ENCODE measurements around the gene AARS2. TPM values are rescaled to one million over a fixed set of nuclear protein-coding genes. Genes with fewer than 3 reads are reported as not detected.

Gene AARS2
- total and polyA plus RNA-seq, 9 of the 15 experiments (the other 6 are each of a cell fraction or from before 2014, with no cell fraction given), result 0.97 to 34.0 (median 18.3) TPM

GRCh38 chr6:44277763-44278162, 35.4 kb downstream of the AARS2 start:
- peaks cover 0 to 27% of the 10 kb centered on the region in 2 experiments; a peak in 2 of 5 replicates for H3K4me1 ChIP-seq (replicated peaks in 1 of 2; ENCODE audit: control insufficient read depth in 2 of 2, insufficient read depth in 2 of 2, low read length in 2 of 2)
- in situ Hi-C loops (cut with MboI), result no loop called here
- no peaks in the 10 kb centered on the region for H3K9me3 ChIP-seq (replicated peaks; ENCODE audit: control insufficient read depth, insufficient read depth, low read depth, low read length)
- peaks cover 71 to 90% of the 10 kb centered on the region in 2 experiments for H3K27me3 ChIP-seq (ENCODE audit: control insufficient read depth in 2 of 2, insufficient read depth in 2 of 2, low read length in 2 of 2)
- no peak for TF ChIP-seq PYGO2 (tag; IDR thresholded peaks at IDR 0.05)
- H3K36me3 ChIP-seq (ENCODE audit: control insufficient read depth, insufficient read depth, low read length), result no peaks in the 10 kb centered on the region
- H3K79me2 ChIP-seq (ENCODE audit: control insufficient read depth, insufficient read depth, low read length), result no peaks in the 10 kb centered on the region
- intact Hi-C loops (cut with micrococcal nuclease), result no loop called here
- ChIA-PET CTCF (ENCODE audit: low intra/inter-chr PET ratio) (no interaction called here), POLR2A (interaction anchor here (0.6 to 2.2 kb wide), 5 partner anchors 16 to 45 kb away, joined by 3 to 5 read pairs (median 4); partner anchors contain the start of genes AARS2 and HSP90AB1)
- no peak overlapping the region for H2AFZ ChIP-seq (ENCODE audit: low read depth, low read length)
- H3K9me1 ChIP-seq (ENCODE audit: control insufficient read depth, insufficient read depth, low read length), result peaks cover 4% of the 10 kb centered on the region
- no TSS peak for BruUV-seq (replicated peaks)
- no peak for FAIRE-seq
- H3K9ac ChIP-seq (ENCODE audit: insufficient read depth in 1 of 2, low read depth in 2 of 2, low read length in 2 of 2), result no peak overlapping the region
- no peak for ATAC-seq
- no peak overlapping the region for H3K27ac ChIP-seq (ENCODE audit: extremely low read depth, low read depth, low read length)
- WGBS (ENCODE audit: insufficient coverage, low coverage, missing lambda C conversion rate), result 2% methylated on average over 7 of the region's 7 CpGs
- no peak for DNase-seq (ENCODE audit: extremely low read depth in 1 of 4, low spot score in 3 of 4)
- H3K4me3 ChIP-seq, result no peak overlapping the region
- peaks cover 16% of the 10 kb centered on the region for H4K20me1 ChIP-seq (replicated peaks; ENCODE audit: control insufficient read depth, insufficient read depth, low read length)
- H3K4me2 ChIP-seq (ENCODE audit: insufficient read depth, low read length), result no peak overlapping the region

DNA sequence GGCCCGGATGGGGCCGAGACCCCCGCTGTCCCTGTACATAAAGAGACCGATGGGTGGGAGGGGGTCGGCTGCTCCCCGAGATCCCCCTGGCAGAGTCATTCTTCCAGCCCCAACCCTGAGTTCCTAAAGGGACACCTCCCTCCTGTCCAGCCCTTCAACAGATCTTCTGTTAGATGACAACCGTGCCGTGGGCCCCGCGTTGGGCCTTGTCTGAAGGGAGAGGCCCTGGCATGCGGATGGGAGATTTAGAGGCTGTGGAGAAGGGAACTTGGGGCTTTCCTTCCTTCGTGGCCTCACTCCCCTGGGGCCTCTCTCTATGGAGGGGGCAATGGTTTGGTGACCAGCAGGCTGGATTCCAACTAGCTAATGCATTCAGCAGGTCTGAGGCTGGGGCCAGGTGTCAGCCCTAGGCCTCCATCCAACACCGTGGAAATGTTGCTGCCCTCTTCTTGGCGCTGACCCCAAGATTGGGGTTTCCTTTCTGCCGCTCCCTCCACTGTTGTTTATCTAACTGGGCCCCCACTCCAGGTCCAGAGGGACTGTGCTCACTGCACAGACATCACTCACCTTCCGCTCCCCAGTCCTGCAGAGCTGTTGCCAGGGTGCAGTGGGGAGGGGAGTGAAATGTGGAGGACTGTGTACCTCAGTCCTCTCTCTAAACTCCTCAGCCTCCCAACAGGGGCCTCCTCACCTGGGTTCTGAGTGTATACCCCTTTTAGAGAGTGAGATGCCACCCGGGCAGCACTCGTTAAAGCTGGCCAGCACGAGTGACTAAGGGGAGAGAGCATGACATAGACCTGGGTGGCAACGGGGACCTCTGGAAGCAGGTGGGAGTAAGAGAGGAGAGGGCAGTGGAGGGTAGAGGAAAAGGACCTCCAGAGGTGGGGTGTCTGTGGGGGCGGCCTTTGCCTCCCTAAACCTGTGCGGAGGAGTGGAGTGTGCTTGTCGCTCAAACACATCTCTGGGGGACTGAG, 36.2 kb downstream of the AARS2 start:
- no peak overlapping the region for H3K4me2 ChIP-seq (ENCODE audit: insufficient read depth, low read length)
- peaks cover 4% of the 10 kb centered on the region for H3K9me1 ChIP-seq (ENCODE audit: control insufficient read depth, insufficient read depth, low read length)
- FAIRE-seq, result no peak
- DNase-seq (ENCODE audit: extremely low read depth in 1 of 4, low spot score in 3 of 4), result no peak
- H3K4me3 ChIP-seq, result no peak overlapping the region
- H2AFZ ChIP-seq (ENCODE audit: low read depth, low read length), result no peak overlapping the region
- H3K9me3 ChIP-seq (replicated peaks; ENCODE audit: control insufficient read depth, insufficient read depth, low read depth, low read length), result no peaks in the 10 kb centered on the region
- no peak for ATAC-seq
- peaks cover 0 to 25% of the 10 kb centered on the region in 2 experiments; a peak in 2 of 5 replicates for H3K4me1 ChIP-seq (replicated peaks in 1 of 2; ENCODE audit: control insufficient read depth in 2 of 2, insufficient read depth in 2 of 2, low read length in 2 of 2)
- no peak overlapping the region for H3K9ac ChIP-seq (ENCODE audit: insufficient read depth in 1 of 2, low read depth in 2 of 2, low read length in 2 of 2)
- peaks cover 16% of the 10 kb centered on the region for H4K20me1 ChIP-seq (replicated peaks; ENCODE audit: control insufficient read depth, insufficient read depth, low read length)
- ChIA-PET POLR2A (interaction anchor here (0.9 to 2.2 kb wide), 5 partner anchors 11 to 36 kb away, joined by 3 to 6 read pairs (median 3); partner anchors contain the start of genes AARS2 and HSP90AB1), CTCF (ENCODE audit: low intra/inter-chr PET ratio) (no interaction called here)
- H3K27ac ChIP-seq (ENCODE audit: extremely low read depth, low read depth, low read length), result no peak overlapping the region
- H3K36me3 ChIP-seq (ENCODE audit: control insufficient read depth, insufficient read depth, low read length), result no peaks in the 10 kb centered on the region
- peaks cover 69 to 90% of the 10 kb centered on the region in 2 experiments for H3K27me3 ChIP-seq (ENCODE audit: control insufficient read depth in 2 of 2, insufficient read depth in 2 of 2, low read length in 2 of 2)
- 9% methylated on average over 19 of the region's 23 CpGs for WGBS (ENCODE audit: insufficient coverage, low coverage, missing lambda C conversion rate)
- intact Hi-C loops (cut with micrococcal nuclease), result no loop called here
- in situ Hi-C loops (cut with MboI), result no loop called here
- BruUV-seq (replicated peaks), result no TSS peak
- H3K79me2 ChIP-seq (ENCODE audit: control insufficient read depth, insufficient read depth, low read length), result no peaks in the 10 kb centered on the region
- TF ChIP-seq, protein P1, sequence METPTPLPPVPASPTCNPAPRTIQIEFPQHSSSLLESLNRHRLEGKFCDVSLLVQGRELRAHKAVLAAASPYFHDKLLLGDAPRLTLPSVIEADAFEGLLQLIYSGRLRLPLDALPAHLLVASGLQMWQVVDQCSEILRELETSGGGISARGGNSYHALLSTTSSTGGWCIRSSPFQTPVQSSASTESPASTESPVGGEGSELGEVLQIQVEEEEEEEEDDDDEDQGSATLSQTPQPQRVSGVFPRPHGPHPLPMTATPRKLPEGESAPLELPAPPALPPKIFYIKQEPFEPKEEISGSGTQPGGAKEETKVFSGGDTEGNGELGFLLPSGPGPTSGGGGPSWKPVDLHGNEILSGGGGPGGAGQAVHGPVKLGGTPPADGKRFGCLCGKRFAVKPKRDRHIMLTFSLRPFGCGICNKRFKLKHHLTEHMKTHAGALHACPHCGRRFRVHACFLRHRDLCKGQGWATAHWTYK (CRISPR knock-in tag; IDR thresholded peaks at IDR 0.05), result no peak
- TF ChIP-seq, protein P2, sequence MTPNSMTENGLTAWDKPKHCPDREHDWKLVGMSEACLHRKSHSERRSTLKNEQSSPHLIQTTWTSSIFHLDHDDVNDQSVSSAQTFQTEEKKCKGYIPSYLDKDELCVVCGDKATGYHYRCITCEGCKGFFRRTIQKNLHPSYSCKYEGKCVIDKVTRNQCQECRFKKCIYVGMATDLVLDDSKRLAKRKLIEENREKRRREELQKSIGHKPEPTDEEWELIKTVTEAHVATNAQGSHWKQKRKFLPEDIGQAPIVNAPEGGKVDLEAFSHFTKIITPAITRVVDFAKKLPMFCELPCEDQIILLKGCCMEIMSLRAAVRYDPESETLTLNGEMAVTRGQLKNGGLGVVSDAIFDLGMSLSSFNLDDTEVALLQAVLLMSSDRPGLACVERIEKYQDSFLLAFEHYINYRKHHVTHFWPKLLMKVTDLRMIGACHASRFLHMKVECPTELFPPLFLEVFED (CRISPR knock-in tag; conservative IDR thresholded peaks at IDR 0.05), result no peak
- TF ChIP-seq ZNF778 (CRISPR knock-in tag; IDR thresholded peaks at IDR 0.05) (no peak), XRCC3 (IDR thresholded peaks at IDR 0.05) (no peak), CCAR2 (IDR thresholded peaks at IDR 0.05; ENCODE audit: low read depth, low read length) (no peak), MLLT1 (IDR thresholded peaks at IDR 0.05) (no peak), EP400 (IDR thresholded peaks at IDR 0.05) (no peak), STAG1 (CRISPR knock-in tag; IDR thresholded peaks at IDR 0.05; ENCODE audit: borderline replicate concordance) (no peak), POLR2H (tag; IDR thresholded peaks at IDR 0.05; ENCODE audit: low read depth) (no peak)
